HG03095 (cell line): ENCODE data around the gene TP53TG3F.
"Not testable (repeated sequence)": the region's sequence is repeated elsewhere in the genome, so short reads cannot be mapped to it uniquely, and the experiment has no call there.

Experiments
- ATAC-seq: cut with Tn5 transposase; IDR thresholded peaks from one replicate; pipeline ENCODE4 v1.9.1; 2021; ENCODE audit warnings: moderate library complexity; ENCODE audit not compliant: unreplicated experiment

Gene TP53TG3F, protein sequence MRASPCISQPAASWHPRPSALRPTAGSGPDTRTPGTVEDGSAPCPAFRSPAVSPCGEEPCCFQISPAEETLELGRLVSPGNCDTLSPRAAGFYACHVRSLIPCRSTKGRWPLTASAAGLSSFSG

GRCh38 chr16:33459312-33459711, at the start of gene TP53TG3F:
TP53TG3F (plus strand) TSS chr16:33459612; CDS start chr16:33459680, 68 bp downstream.
- not testable (repeated sequence) for ATAC-seq

- ATAC-seq, result not testable (repeated sequence)
Observed at GRCh38 chr16:33491611-33492010, 32.2 kb downstream of the TP53TG3F start.

GRCh38 chr16:33507231-33507630, 47.8 kb downstream of the TP53TG3F start:
- not testable (repeated sequence) for ATAC-seq

GRCh38 chr16:33509070-33509469, 49.7 kb downstream of the TP53TG3F start:
- not testable (repeated sequence) for ATAC-seq

DNA sequence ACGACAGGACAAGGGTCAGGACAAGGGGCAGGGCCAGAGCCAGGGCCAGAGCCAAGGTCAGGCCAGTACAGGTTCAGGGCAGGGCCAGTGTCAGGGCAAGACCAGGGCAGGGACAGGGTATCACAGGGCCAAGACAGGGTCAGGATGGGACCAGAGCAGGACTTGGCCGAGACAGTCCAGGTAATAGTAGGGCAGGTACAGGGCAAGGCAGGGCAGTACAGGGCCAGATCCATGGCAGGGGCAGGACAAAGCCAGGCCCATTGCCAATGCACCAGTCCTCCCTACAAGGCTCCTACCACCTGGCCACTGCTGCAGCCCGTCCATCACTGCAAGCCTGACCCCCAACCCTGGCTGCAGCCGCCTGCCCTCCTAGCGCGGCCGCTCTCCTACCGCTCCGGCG, 50.5 kb downstream of the TP53TG3F start:
- not testable (repeated sequence) for ATAC-seq
